B cell (primary cell): ENCODE results near the gene LRRC8A.

Experiments
- EZH2 ChIP-seq: IDR thresholded peaks from 2 replicates; pipeline ENCODE4 v1.6.1; 2012; ENCODE audit warnings: borderline replicate concordance, low read depth, mild to moderate bottlenecking, moderate library complexity, low read length; ENCODE audit not compliant: insufficient read depth, poor library complexity, severe bottlenecking
- TF ChIP-seq, protein P1 (sequence below): fragments of 200-600 bp; IDR thresholded peaks from one replicate; pipeline ENCODE4 v1.8.0; 2022; ENCODE audit warnings: antibody characterized with exemption, mild to moderate bottlenecking

GRCh38 chr9:128893354-128893753, 11.4 kb downstream of the LRRC8A start:
- TF ChIP-seq, protein P1, sequence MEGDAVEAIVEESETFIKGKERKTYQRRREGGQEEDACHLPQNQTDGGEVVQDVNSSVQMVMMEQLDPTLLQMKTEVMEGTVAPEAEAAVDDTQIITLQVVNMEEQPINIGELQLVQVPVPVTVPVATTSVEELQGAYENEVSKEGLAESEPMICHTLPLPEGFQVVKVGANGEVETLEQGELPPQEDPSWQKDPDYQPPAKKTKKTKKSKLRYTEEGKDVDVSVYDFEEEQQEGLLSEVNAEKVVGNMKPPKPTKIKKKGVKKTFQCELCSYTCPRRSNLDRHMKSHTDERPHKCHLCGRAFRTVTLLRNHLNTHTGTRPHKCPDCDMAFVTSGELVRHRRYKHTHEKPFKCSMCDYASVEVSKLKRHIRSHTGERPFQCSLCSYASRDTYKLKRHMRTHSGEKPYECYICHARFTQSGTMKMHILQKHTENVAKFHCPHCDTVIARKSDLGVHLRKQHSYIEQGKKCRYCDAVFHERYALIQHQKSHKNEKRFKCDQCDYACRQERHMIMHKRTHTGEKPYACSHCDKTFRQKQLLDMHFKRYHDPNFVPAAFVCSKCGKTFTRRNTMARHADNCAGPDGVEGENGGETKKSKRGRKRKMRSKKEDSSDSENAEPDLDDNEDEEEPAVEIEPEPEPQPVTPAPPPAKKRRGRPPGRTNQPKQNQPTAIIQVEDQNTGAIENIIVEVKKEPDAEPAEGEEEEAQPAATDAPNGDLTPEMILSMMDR, result no peak
- TF ChIP-seq EZH2, result no peak
